Measurements from ENCODE around the gene ATP1A1. TPM values are rescaled to one million over a fixed set of nuclear protein-coding genes. Genes with fewer than 3 reads are reported as not detected.

Gene ATP1A1
- total RNA-seq, 1 donor from 2014 or later: 196 TPM

DNA sequence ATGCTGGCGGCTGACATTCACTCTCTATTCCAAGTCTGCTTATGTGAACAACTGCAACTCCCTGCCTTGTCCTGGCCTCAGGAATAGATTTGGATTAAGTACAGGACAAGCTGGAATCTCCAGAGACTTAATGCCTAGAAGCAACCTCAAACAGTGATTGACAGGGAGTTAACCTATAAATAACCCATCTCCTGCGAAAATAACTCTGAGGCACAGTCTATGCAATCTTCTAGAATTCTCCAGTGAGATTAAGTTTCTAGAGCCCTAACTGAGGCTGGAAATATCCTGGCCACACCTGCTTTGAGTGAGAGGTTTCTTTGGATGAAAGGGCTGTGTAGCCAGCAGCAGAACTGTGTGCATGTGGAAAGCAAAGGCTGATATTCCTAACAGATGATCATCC, 25.3 kb upstream of the ATP1A1 start:
- no peak for DNase-seq (ENCODE audit: low spot score)
- intact Hi-C loops (cut with micrococcal nuclease): no loop called here
- Mint-ChIP-seq H3K4me3 (ENCODE audit: low read depth) (no peak overlapping the region), H3K36me3 (ENCODE audit: low read depth) (no peaks in the 10 kb centered on the region), H3K9me3 (no peaks in the 10 kb centered on the region), H3K4me1 (ENCODE audit: low read depth) (peaks cover 6% of the 10 kb centered on the region), H3K27me3 (ENCODE audit: low read depth) (peaks cover 2% of the 10 kb centered on the region), H3K27ac (no peak overlapping the region)

GRCh38 chr1:116350097-116350645, 22.9 kb upstream of the ATP1A1 start:
- H3K4me3 Mint-ChIP-seq (ENCODE audit: low read depth): no peak overlapping the region
- peaks cover 6% of the 10 kb centered on the region for H3K4me1 Mint-ChIP-seq (ENCODE audit: low read depth)
- H3K36me3 Mint-ChIP-seq (ENCODE audit: low read depth): no peaks in the 10 kb centered on the region
- intact Hi-C loops (cut with micrococcal nuclease): no loop called here
- peaks cover 2% of the 10 kb centered on the region for H3K27me3 Mint-ChIP-seq (ENCODE audit: low read depth)
- H3K9me3 Mint-ChIP-seq: no peaks in the 10 kb centered on the region
- H3K27ac Mint-ChIP-seq: no peak overlapping the region
- DNase-seq (ENCODE audit: low spot score): no peak

GRCh38 chr1:116351914-116352313, 21.1 kb upstream of the ATP1A1 start:
- intact Hi-C loops (cut with micrococcal nuclease): no loop called here
- no peak for DNase-seq (ENCODE audit: low spot score)
- Mint-ChIP-seq H3K4me3 (ENCODE audit: low read depth) (no peak overlapping the region), H3K27me3 (ENCODE audit: low read depth) (peaks cover 2% of the 10 kb centered on the region), H3K4me1 (ENCODE audit: low read depth) (peaks cover 8% of the 10 kb centered on the region), H3K27ac (no peak overlapping the region), H3K9me3 (no peaks in the 10 kb centered on the region), H3K36me3 (ENCODE audit: low read depth) (no peaks in the 10 kb centered on the region)

- no peak overlapping the region for H3K27ac Mint-ChIP-seq
- DNase-seq (ENCODE audit: low spot score): no peak
- H3K4me1 Mint-ChIP-seq (ENCODE audit: low read depth): peaks cover 8% of the 10 kb centered on the region
- intact Hi-C loops (cut with micrococcal nuclease): no loop called here
- no peaks in the 10 kb centered on the region for H3K9me3 Mint-ChIP-seq
- H3K27me3 Mint-ChIP-seq (ENCODE audit: low read depth): peaks cover 2% of the 10 kb centered on the region
- no peak overlapping the region for H3K4me3 Mint-ChIP-seq (ENCODE audit: low read depth)
- no peaks in the 10 kb centered on the region for H3K36me3 Mint-ChIP-seq (ENCODE audit: low read depth)
Observed at GRCh38 chr1:116352349-116352813, 20.7 kb upstream of the ATP1A1 start.

DNA sequence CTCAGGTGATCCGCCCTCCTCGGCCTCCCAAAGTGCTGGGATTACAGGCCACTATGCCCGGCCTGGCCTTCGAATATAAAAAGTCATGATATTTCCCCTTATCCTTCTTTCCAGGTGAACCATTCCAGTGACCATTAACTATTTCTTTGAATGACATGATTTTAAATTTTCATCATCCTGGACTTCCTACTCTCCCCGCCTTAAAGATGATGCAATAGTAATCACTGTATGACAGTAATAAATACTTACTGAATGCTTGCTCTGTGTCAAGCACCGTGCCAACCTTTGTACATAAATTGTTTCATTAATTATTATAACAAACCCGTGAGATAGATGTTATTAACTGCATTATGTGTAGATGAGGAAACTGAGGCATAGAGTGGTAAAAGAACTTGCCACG, 19.9 kb upstream of the ATP1A1 start:
- H3K4me3 Mint-ChIP-seq (ENCODE audit: low read depth): no peak overlapping the region
- H3K9me3 Mint-ChIP-seq: no peaks in the 10 kb centered on the region
- peaks cover 8% of the 10 kb centered on the region for H3K4me1 Mint-ChIP-seq (ENCODE audit: low read depth)
- no peak for DNase-seq (ENCODE audit: low spot score)
- H3K27me3 Mint-ChIP-seq (ENCODE audit: low read depth): peaks cover 7% of the 10 kb centered on the region
- intact Hi-C loops (cut with micrococcal nuclease): no loop called here
- H3K27ac Mint-ChIP-seq: no peak overlapping the region
- no peaks in the 10 kb centered on the region for H3K36me3 Mint-ChIP-seq (ENCODE audit: low read depth)

GRCh38 chr1:116356067-116356466, 17.0 kb upstream of the ATP1A1 start:
- Mint-ChIP-seq H3K36me3 (ENCODE audit: low read depth) (no peaks in the 10 kb centered on the region), H3K27me3 (ENCODE audit: low read depth) (peaks cover 15% of the 10 kb centered on the region), H3K9me3 (no peaks in the 10 kb centered on the region), H3K4me1 (ENCODE audit: low read depth) (peaks cover 8% of the 10 kb centered on the region), H3K4me3 (ENCODE audit: low read depth) (no peak overlapping the region), H3K27ac (no peak overlapping the region)
- intact Hi-C loops (cut with micrococcal nuclease): no loop called here
- no peak for DNase-seq (ENCODE audit: low spot score)

DNA sequence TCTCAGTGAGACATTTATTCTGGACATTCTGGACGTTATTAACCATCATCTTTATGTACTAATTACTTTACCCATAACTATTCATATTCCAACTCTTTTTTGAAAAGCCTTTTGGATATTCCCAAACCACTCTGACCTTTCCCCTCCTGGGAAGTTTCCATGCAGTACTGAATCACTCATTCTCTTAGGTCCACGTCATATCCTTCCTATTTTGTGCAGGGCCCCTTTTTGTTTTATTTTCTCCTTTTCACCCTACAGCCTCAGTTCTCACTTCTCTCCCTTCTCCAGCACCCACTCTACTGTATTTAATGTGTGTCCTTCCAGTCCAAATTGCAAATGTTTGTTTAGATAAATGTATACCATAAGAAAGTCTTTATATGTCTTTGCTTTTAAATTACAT, 16.4 kb upstream of the ATP1A1 start:
- H3K4me1 Mint-ChIP-seq (ENCODE audit: low read depth): peaks cover 8% of the 10 kb centered on the region

DNA sequence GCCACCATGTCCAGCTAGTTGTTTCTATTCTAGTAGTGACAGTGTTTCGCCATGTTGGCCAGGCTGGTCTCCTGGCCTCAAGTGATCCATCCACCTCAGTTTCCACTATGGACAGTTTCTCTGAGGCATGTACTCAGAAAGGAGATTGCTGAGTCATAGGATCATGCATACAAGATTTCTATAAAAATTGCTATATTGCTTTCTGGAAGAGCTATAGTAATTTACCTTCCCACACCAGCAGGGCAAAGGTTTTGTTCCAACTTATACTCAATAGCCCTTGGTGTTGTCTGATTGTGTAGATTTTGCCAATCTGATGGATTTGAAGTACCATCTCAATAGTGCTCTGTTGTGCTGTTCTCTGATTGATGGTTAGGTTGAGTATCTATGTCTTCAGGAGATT, 15.6 kb upstream of the ATP1A1 start:
- Mint-ChIP-seq H3K4me3 (ENCODE audit: low read depth) (no peak overlapping the region), H3K27ac (no peak overlapping the region), H3K9me3 (no peaks in the 10 kb centered on the region), H3K27me3 (ENCODE audit: low read depth) (peaks cover 21% of the 10 kb centered on the region), H3K4me1 (ENCODE audit: low read depth) (peaks cover 3% of the 10 kb centered on the region), H3K36me3 (ENCODE audit: low read depth) (no peaks in the 10 kb centered on the region)
- intact Hi-C loops (cut with micrococcal nuclease): no loop called here
- no peak for DNase-seq (ENCODE audit: low spot score)

More for the DNA sequence above, 16.4 kb upstream of the ATP1A1 start:
- no peak overlapping the region for H3K27ac Mint-ChIP-seq
- DNase-seq (ENCODE audit: low spot score): no peak
- peaks cover 15% of the 10 kb centered on the region for H3K27me3 Mint-ChIP-seq (ENCODE audit: low read depth)
- no peaks in the 10 kb centered on the region for H3K9me3 Mint-ChIP-seq
- intact Hi-C loops (cut with micrococcal nuclease): no loop called here
- H3K4me3 Mint-ChIP-seq (ENCODE audit: low read depth): no peak overlapping the region
- H3K36me3 Mint-ChIP-seq (ENCODE audit: low read depth): no peaks in the 10 kb centered on the region

GRCh38 chr1:116359060-116359830, 13.8 kb upstream of the ATP1A1 start:
- Mint-ChIP-seq H3K27ac (no peak overlapping the region), H3K27me3 (ENCODE audit: low read depth) (peaks cover 21% of the 10 kb centered on the region)

GRCh38 chr1:116359871-116360270, 13.2 kb upstream of the ATP1A1 start:
- Mint-ChIP-seq H3K9me3 (no peaks in the 10 kb centered on the region), H3K4me1 (ENCODE audit: low read depth) (peaks cover 2% of the 10 kb centered on the region), H3K4me3 (ENCODE audit: low read depth) (no peak overlapping the region), H3K36me3 (ENCODE audit: low read depth) (no peaks in the 10 kb centered on the region), H3K27ac (no peak overlapping the region), H3K27me3 (ENCODE audit: low read depth) (peaks cover 21% of the 10 kb centered on the region)
- no peak for DNase-seq (ENCODE audit: low spot score)
- intact Hi-C loops (cut with micrococcal nuclease): no loop called here

More at GRCh38 chr1:116359060-116359830, 13.8 kb upstream of the ATP1A1 start:
- Mint-ChIP-seq H3K4me1 (ENCODE audit: low read depth) (peaks cover 2% of the 10 kb centered on the region), H3K36me3 (ENCODE audit: low read depth) (no peaks in the 10 kb centered on the region), H3K4me3 (ENCODE audit: low read depth) (no peak overlapping the region), H3K9me3 (no peaks in the 10 kb centered on the region)
- intact Hi-C loops (cut with micrococcal nuclease): no loop called here
- no peak for DNase-seq (ENCODE audit: low spot score)

GRCh38 chr1:116360429-116361173, 12.4 kb upstream of the ATP1A1 start:
- Mint-ChIP-seq H3K36me3 (ENCODE audit: low read depth) (no peaks in the 10 kb centered on the region), H3K27me3 (ENCODE audit: low read depth) (peaks cover 21% of the 10 kb centered on the region), H3K27ac (no peak overlapping the region), H3K4me3 (ENCODE audit: low read depth) (no peak overlapping the region), H3K9me3 (no peaks in the 10 kb centered on the region), H3K4me1 (ENCODE audit: low read depth) (peaks cover 2% of the 10 kb centered on the region)
- intact Hi-C loops (cut with micrococcal nuclease): loop anchor here (1.0 kb wide), 1 partner anchor 125 kb away; no protein-coding TSS in a partner anchor
- DNase-seq (ENCODE audit: low spot score): no peak

- Mint-ChIP-seq H3K4me3 (ENCODE audit: low read depth) (no peak overlapping the region), H3K9me3 (no peaks in the 10 kb centered on the region), H3K27me3 (ENCODE audit: low read depth) (peaks cover 24% of the 10 kb centered on the region), H3K4me1 (ENCODE audit: low read depth) (peaks cover 2% of the 10 kb centered on the region), H3K36me3 (ENCODE audit: low read depth) (no peaks in the 10 kb centered on the region), H3K27ac (no peak overlapping the region)
- intact Hi-C loops (cut with micrococcal nuclease): loop anchor here (1.0 kb wide), 1 partner anchor 124 kb away; no protein-coding TSS in a partner anchor
- no peak for DNase-seq (ENCODE audit: low spot score)
Observed at GRCh38 chr1:116361648-116362047, 11.4 kb upstream of the ATP1A1 start.

DNA sequence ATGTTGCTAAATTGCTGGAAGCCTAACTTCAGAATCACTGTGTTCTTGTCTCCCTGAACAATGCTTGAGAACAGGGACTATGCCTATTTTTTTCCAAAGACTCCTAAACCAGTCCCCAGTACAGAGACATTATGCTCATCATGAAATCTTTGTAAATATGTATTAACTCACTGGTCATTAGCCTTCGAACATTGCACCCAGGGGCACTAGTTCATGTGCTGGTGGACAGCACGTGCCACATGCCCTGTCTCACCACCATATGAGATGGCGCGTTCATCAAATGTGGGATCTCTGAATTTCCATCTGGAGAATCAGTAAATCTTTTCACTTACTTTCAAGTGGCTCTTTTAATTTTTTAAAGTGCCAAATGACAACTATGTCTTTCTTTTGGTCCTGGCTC, 11.0 kb upstream of the ATP1A1 start:
- no peaks in the 10 kb centered on the region for H3K4me1 Mint-ChIP-seq (ENCODE audit: low read depth)

More for the DNA sequence above, 11.0 kb upstream of the ATP1A1 start:
- Mint-ChIP-seq H3K27me3 (ENCODE audit: low read depth) (peaks cover 28% of the 10 kb centered on the region), H3K4me3 (ENCODE audit: low read depth) (no peak overlapping the region), H3K9me3 (no peaks in the 10 kb centered on the region), H3K36me3 (ENCODE audit: low read depth) (no peaks in the 10 kb centered on the region), H3K27ac (no peak overlapping the region)
- no peak for DNase-seq (ENCODE audit: low spot score)
- intact Hi-C loops (cut with micrococcal nuclease): no loop called here
